GM18861 (cell line): ENCODE results near the gene SLC34A3.

Experiments
- ATAC-seq: cut with Tn5 transposase; IDR thresholded peaks from one replicate; pipeline ENCODE4 v1.9.1; 2021; ENCODE audit not compliant: unreplicated experiment

The SLC34A3 gene

GRCh38 chr9:137275203-137275587 is 44.5 kb downstream of the SLC34A3 start:
- no peak for ATAC-seq

- ATAC-seq: no peak
Observed at GRCh38 chr9:137275588-137276472, 45.1 kb downstream of the SLC34A3 start.

- ATAC-seq: no peak
Observed at GRCh38 chr9:137276473-137277328, 46.0 kb downstream of the SLC34A3 start.

- ATAC-seq: peak; percentile 70
Observed at GRCh38 chr9:137277329-137278041, 46.8 kb downstream of the SLC34A3 start, which contains the start of gene TOR4A. Gene TOR4A (plus strand): TSS chr9:137277726. CDS start chr9:137278690, 964 bp downstream.

GRCh38 chr9:137278061-137278701 is 47.5 kb downstream of the SLC34A3 start:
- no peak for ATAC-seq

GRCh38 chr9:137278721-137279711 is 48.3 kb downstream of the SLC34A3 start:
- ATAC-seq: no peak

GRCh38 chr9:137279741-137280473 is 49.2 kb downstream of the SLC34A3 start:
- no peak for ATAC-seq

- no peak for ATAC-seq
Observed at GRCh38 chr9:137280474-137281344, 50.0 kb downstream of the SLC34A3 start.

- no peak for ATAC-seq
Observed at GRCh38 chr9:137281345-137282116, 50.8 kb downstream of the SLC34A3 start.
